Thyroid gland (tissue), 4 donors: Measurements from ENCODE around the gene NUDT22.
A peak's percentile ranks its signal among the peaks of the same experiment; 100 is the strongest.

ENCODE experiments used
- CTCF ChIP-seq, 6 experiments: fragments of 200-600 bp in 3 of 6; fragments of 450-650 bp in 3 of 6; sonication (generic) in 3 of 6; IDR thresholded peaks; one replicate each; pipeline ENCODE4 v1.5.1; 2016 to 2019; ENCODE audit warnings: antibody characterized with exemption in 6 of 6, mild to moderate bottlenecking in 2 of 6, inconsistent platforms in 1 of 6, moderate library complexity in 1 of 6
- POLR2A ChIP-seq, 2 donors: fragments of 450-650 bp; IDR thresholded peaks; one replicate each; pipeline ENCODE4 v1.6.1; 2017; ENCODE audit warnings: antibody characterized with exemption in 2 of 2, mild to moderate bottlenecking in 2 of 2, moderate library complexity in 1 of 2

DNA sequence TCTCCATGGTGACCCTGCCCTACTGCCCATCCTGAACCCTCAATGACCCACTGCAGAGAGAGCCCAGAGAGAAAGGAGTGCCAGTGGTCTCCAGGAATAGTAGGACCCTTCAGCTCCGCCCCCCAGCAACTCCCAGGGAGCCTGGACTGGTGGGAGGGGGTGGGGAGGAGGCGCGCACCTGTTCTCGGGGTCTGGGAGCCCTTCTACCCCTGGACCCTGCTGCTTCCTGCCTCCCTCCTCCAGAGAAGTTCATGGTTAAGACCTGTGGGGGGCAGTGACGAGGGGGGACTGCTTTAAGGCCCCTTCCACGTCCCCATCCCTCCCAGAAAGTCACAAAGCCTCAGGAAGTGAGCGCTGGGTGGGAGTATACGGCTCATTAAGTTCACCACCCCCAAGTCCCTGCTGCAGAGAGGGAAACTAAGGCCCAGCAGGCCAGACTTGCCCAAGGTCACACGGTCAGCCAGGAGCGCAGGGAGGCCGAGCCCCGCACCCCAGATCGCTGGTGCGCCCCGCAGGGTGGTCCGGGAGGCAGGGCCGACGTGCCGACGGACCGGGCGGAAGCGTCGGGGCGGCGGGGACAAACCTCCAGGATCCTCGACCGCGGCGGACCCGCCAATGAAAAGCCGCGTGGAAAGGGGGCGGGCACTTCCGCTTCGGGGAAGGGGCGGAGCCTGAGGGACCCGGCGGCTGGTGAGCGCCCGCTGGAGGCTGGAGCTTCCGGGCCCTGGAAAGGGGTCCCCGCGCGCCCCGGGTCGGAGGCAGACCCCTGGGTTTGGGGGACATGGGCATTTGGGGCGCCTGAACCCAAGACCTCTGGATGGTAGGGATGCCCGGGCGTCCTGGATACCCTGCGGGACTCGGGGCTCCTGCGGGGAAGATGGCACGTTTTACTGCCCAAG is at the start of gene NUDT22, which contains the start of gene TRPT1:
- peak; percentile 4 to 88 for TF ChIP-seq POLR2A (IDR thresholded peaks at IDR 0.05)
- TF ChIP-seq CTCF (IDR thresholded peaks at IDR 0.05) = peak in 2 of 6 experiments; percentile 1 to 11
